SU-DHL-6 (cell line): ENCODE data around the gene ALDOA.

Experiments used
- CTCF ChIP-seq: fragments of 200-600 bp; sonication (generic); IDR thresholded peaks from one replicate; pipeline ENCODE4 v1.5.1; 2017; ENCODE audit warnings: antibody characterized with exemption, mild to moderate bottlenecking, low read length, moderate library complexity; ENCODE audit not compliant: insufficient read depth, poor library complexity, severe bottlenecking
- EZH2phosphoT487 ChIP-seq: fragments of 200-600 bp; sonication (generic), shearing (Covaris generic); conservative IDR thresholded peaks from 2 replicates; pipeline ENCODE4 v1.6.1; 2018; ENCODE audit warnings: mild to moderate bottlenecking, antibody characterized with exemption, low read length, moderate library complexity, mixed read lengths

- no peak for TF ChIP-seq CTCF
- no peak for TF ChIP-seq EZH2phosphoT487
These were observed 48.3 kb downstream of the ALDOA start for GRCh38 chr16:30113711-30114333.
